Caki2 (cell line): ENCODE results near the gene KANK2. TPM values are rescaled to one million over a fixed set of nuclear protein-coding genes. Genes with fewer than 3 reads are reported as not detected.

Source experiments
- DNase-seq: peaks from one replicate; pipeline ENCODE4 v3.0.0-alpha.2; 2015; ENCODE audit warnings: low read depth
- in situ Hi-C: cut with HindIII; loops from 2 replicates; pipeline ENCODE4 v1.10.0; 2016; ENCODE audit warnings: low sequenced_read_pairs, low pct_unique_long_range_greater_than_20kb, mixed read lengths
- total RNA-seq: library from RNA; depleted of rRNA; stranded (reverse); fragments of >200 nt; shearing (Covaris generic); gene quantifications from 2 replicates; pipeline ENCODE4 v1.2.3, GENCODE V29; 2014; ENCODE audit warnings: low replicate concordance

KANK2 gene
- total RNA-seq, 1 experiment from 2014 or later: 71.1 TPM

DNA sequence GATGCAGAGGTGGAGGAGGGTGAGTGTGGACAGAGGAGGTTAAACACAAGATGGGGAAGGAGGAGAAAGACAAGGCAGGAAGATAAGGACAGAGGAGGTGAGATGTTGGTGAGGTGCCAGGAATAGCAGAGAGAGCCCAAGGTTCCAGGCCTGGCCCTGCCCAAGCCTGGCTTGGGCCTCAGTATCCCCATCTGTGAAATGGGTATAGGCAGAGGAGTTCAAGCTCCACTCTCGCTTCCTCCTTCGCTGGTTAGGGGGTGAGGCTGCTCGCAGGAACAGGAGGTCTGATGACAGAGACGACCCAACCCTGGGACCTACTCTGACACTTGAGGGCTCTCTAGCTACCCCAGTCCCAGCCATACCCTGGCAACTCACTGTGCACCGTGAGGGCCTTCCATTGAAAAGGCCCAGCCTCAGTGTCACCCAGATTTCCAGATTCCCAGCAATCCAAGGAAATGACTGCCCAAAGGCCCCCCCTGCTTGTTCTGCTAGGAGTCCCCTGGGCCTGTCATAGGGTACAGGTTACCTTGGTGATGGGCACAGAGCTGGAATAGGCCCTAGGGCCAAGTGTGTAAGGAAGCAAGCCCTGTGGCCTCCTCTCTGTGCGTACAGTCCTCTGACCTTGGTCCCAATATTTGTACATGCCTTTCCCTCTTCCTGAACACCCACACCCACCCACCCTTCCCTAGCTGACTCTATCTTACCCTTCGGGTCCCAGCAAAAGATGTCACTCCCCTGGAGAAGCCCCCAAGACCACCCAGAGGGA is 33.5 kb upstream of the KANK2 start:
- in situ Hi-C loops: no loop called here
- DNase-seq: no peak

- peak; percentile 13 for DNase-seq
- in situ Hi-C loops: no loop called here
Observed at GRCh38 chr19:11227195-11227886, 30.0 kb upstream of the KANK2 start.

DNA sequence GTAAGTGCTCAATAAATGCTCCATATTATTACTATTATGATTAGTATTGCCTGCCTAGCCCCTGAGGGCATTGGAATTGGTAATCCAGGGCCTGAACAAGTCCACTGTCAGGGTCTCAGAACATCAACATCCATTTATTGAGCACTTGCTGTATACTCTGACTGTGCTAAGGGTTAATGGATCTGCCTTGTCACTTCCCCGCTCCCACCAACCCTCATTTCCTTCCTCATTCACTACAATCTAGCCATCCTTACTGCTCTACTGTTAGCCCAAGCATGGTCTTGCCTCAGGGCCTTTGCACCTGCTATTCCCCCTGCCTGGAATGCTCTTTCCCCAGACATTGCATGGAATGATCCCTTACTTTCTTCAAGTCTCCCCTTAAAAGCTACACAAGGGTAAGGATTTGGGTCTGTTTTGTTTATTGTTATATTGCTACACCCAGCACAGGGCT is 29.4 kb upstream of the KANK2 start:
- no peak for DNase-seq
- in situ Hi-C loops: no loop called here

GRCh38 chr19:11225815-11226214 is 28.5 kb upstream of the KANK2 start:
- in situ Hi-C loops: no loop called here

GRCh38 chr19:11225172-11225571 is 27.8 kb upstream of the KANK2 start:
- no peak for DNase-seq
- in situ Hi-C loops: no loop called here

More at GRCh38 chr19:11225815-11226214, 28.5 kb upstream of the KANK2 start:
- DNase-seq: no peak

DNA sequence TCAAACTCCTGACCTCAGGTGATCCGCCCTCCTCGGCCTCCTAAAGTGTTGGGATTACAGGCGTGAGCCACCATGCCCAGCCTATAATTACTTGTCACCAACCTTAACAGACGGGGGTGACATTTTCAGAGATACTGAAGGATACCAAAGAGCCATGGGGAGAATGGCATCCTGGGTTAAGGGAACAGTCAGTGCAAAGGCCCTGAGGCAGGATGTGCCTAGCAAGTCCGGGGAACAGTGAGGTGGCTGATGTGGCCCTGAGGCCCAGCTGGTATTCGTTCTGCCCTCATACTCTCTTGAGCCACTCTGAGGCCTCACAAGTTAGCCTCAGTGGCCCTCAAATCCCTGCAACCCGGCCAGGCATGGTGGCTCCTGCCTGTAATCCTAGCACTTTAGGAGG is 27.1 kb upstream of the KANK2 start:
- DNase-seq: no peak
- in situ Hi-C loops: no loop called here

- in situ Hi-C loops: no loop called here
- DNase-seq: no peak
Observed at GRCh38 chr19:11223200-11223599, 25.9 kb upstream of the KANK2 start.

GRCh38 chr19:11221082-11221598 is 23.8 kb upstream of the KANK2 start:
- in situ Hi-C loops: no loop called here
- DNase-seq: no peak

DNA sequence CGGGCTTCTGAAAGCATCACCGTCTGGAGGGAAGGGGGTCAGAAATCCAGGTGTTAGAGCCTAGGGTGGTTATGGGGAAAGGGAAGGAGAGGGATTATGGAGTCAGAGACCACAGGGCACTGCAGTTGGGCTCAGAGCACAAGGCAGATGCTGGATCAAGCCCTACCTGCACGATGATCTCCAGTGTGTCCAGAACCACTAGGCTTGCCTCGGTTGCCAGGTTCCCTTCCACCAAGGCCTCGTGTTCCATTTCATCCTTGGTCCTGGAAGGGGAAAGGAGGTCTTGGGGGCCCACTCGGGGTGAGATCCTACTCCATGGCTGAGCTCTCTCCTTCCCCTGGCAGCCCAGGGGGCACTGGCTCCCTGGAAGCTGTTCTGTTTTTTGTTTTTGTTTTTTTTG is 17.0 kb upstream of the KANK2 start:
- in situ Hi-C loops: no loop called here
- DNase-seq: no peak

- DNase-seq: no peak
Observed at GRCh38 chr19:11210656-11210928, 13.2 kb upstream of the KANK2 start.

DNA sequence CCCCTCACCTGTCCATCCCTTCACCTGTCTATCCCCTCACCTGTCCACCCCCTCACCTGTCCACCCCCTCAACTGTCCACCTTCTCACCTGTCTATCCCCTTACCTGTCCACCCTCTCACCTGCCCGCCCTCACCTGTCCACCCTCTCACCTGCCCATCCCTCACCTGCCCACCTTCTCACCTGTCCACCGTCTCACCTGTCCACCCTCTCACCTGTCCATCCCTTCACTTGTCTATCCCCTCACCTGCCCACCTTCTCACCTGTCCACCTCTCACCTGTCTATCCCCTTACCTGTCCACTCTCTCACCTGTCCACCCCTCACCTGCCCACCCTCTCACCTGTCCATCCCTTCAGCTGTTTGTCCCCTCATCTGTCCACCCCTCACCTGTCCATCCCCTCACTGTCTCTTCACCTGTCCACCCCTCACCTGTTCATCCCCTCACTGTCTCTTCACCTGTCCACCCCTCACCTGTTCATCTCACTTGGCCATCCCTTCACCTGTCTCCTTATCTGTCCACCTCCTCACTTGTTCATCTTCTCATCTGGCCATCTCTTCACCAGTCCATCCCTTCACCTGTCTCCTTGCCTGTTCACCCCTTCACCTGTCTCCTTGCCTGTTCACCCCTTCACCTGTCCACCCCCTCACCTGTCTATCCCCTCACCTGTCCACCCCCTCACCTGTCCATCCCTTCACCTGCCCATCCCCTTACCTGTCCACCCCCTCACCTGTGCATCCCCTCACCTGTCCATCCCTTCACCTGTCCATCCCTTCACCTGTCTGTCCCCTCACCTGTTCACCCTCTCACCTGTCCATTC is 12.7 kb upstream of the KANK2 start:
- in situ Hi-C loops: no loop called here
- no peak for DNase-seq

More at GRCh38 chr19:11210656-11210928, 13.2 kb upstream of the KANK2 start:
- in situ Hi-C loops: no loop called here

- in situ Hi-C loops: no loop called here
Observed at GRCh38 chr19:11208561-11209471, 11.5 kb upstream of the KANK2 start.

DNA sequence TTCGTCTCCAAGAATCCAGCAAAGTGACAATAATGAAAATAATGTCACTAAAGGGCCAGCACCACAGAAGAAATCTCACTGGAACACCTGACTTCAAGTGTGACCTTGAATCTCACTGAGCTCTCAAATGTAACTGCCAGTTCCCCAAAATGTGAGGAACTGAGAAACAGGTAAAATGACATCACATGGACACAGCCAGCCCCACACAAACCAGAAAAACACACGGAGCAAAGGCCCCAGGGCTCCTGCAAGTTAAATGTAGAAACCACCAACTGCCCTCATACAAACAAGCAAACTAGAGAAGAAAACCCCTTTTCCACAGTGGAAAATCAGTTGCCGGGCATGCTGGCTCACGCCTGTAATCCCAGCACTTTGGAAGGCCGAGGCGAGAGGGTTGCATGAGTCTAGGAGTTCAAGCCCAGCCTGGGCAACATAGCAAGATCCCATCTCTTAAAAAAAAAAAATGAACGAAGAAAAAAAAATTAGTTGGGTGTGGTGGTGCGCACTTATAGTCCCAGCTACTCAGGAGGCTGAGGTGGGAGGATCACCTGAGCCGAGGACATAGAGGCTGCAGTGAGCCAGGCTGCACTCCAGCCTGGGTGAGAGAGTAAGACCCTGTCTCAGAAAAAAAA is 8.7 kb upstream of the KANK2 start:
- in situ Hi-C loops: no loop called here
- no peak for DNase-seq

More at GRCh38 chr19:11208561-11209471, 11.5 kb upstream of the KANK2 start:
- no peak for DNase-seq

- no peak for DNase-seq
- in situ Hi-C loops: no loop called here
Observed at GRCh38 chr19:11204943-11205349, 7.6 kb upstream of the KANK2 start.

GRCh38 chr19:11204076-11204602 is 6.8 kb upstream of the KANK2 start:
- in situ Hi-C loops: no loop called here
- DNase-seq: no peak

DNA sequence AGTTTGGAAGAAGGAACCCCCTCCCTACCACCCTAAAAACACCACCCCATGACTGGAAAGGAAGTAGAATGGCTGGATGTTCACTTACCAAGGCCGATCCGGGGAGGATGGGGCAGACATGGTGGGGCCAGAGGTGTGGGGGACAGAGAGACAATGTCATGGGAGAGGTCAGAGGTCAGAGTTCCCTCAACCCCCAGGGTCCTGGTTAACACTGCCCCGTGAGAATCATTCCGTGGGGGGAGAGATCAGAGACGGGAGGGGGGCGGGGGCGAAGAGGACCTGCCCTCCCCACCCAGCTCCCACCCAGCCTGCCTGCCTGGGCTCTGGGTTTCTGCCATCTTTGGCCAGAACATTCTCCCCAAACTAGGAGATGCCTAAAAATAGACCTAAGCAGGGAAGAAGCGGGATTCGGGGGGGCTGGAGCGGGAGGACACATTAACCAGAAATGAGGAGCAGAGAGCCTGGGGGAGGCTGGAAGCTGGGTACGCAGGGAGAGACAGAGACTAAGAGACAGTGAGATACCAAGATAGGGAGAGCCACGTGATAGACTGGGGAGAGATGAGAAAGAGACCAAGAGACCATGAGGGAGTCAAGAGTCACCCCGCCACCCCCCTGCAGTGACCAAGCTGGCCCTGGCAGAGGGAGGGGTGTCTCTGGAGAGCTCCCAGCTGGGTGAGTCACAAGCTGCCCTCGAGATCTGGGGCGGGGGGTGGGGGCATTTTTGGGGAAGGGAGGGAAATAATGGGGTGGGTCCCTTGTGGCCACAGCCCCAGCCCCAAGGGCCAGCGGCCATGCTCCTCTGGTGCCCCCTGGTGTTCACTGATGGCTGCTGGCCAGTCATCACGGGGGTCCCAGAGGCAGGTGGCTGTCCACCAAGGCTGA is 6.1 kb upstream of the KANK2 start:
- no peak for DNase-seq
- in situ Hi-C loops: no loop called here
